ENCODE measurements around the gene SLC13A3. TPM values are rescaled to one million over a fixed set of nuclear protein-coding genes. Genes with fewer than 3 reads are reported as not detected.

Gene SLC13A3
- total RNA-seq, 1 experiment from 2014 or later: 0.39 TPM

DNA sequence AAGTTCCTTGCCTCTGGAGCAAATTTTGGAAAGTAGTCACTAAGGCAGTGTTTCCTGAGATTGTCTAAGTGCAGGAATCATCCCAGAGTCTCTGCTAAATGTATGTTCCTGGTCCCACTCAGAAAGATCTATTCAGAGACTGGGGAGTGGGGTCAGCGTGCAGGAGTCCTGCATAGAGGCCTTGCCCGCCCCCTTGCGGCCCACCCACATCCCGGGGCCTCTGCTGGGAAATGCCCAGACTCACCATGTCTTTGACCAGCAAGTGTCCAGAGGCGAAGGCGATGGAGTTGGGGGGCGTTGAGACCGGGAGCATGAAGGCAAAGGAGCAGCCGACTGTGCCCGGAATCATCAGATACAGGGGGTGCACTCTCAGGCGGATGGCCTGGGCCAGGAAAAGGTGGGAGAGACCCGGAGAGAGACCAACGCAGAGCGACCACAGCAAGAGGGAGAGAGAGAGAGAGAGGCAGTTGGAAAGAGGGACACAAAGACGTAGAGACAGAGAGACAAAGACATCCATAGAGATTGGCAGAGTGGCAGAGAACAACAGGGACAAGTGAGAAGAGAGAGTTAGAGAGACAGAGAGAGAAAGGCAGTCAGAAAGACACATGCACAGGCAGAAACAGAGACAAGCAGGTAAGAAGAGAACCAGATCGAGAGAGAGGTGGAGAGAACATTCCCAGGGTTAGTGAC lies 87.9 kb downstream of the SLC13A3 start:
- DNase-seq: no peak
- no peaks in the 10 kb centered on the region for H3K36me3 ChIP-seq (ENCODE audit: control insufficient read depth, insufficient read depth, low read length)
- BruUV-seq (replicated peaks): no TSS peak
- POLR2A ChIA-PET: no interaction called here
- TF ChIP-seq, protein P1, sequence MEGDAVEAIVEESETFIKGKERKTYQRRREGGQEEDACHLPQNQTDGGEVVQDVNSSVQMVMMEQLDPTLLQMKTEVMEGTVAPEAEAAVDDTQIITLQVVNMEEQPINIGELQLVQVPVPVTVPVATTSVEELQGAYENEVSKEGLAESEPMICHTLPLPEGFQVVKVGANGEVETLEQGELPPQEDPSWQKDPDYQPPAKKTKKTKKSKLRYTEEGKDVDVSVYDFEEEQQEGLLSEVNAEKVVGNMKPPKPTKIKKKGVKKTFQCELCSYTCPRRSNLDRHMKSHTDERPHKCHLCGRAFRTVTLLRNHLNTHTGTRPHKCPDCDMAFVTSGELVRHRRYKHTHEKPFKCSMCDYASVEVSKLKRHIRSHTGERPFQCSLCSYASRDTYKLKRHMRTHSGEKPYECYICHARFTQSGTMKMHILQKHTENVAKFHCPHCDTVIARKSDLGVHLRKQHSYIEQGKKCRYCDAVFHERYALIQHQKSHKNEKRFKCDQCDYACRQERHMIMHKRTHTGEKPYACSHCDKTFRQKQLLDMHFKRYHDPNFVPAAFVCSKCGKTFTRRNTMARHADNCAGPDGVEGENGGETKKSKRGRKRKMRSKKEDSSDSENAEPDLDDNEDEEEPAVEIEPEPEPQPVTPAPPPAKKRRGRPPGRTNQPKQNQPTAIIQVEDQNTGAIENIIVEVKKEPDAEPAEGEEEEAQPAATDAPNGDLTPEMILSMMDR (IDR thresholded peaks at IDR 0.05; ENCODE audit: insufficient read depth in 1 of 2, low read depth in 1 of 2, low read length in 1 of 2, severe bottlenecking in 1 of 2, unreplicated experiment in 1 of 2): peak in 1 of 2 experiments; percentile 11
- H3K9me3 ChIP-seq: no peaks in the 10 kb centered on the region
- no peak overlapping the region for H3K4me3 Mint-ChIP-seq (ENCODE audit: unreplicated experiment)
- H3K27ac Mint-ChIP-seq (ENCODE audit: unreplicated experiment): no peak overlapping the region
- intact Hi-C loops (cut with micrococcal nuclease; ENCODE audit: unreplicated experiment): no loop called here
- H3K27me3 ChIP-seq (replicated peaks; ENCODE audit: control insufficient read depth, insufficient read depth, low read length): no peaks in the 10 kb centered on the region
- H3K36me3 Mint-ChIP-seq (ENCODE audit: insufficient read depth, unreplicated experiment): no peaks in the 10 kb centered on the region
- H3K4me3 ChIP-seq (ENCODE audit: low read depth, low read length): no peak overlapping the region
- peaks cover 4% of the 10 kb centered on the region for H3K27me3 Mint-ChIP-seq (ENCODE audit: insufficient read depth, unreplicated experiment)
- CTCF ChIA-PET: interaction anchor here (0.8 to 1.4 kb wide), 4 partner anchors 10 to 70 kb away, joined by 3 to 6 read pairs (median 3); no protein-coding TSS in a partner anchor
- no peaks in the 10 kb centered on the region for H3K4me1 Mint-ChIP-seq (ENCODE audit: low read depth, unreplicated experiment)
- H3K4me1 ChIP-seq: no peaks in the 10 kb centered on the region
- no peaks in the 10 kb centered on the region for H3K9me3 Mint-ChIP-seq (ENCODE audit: unreplicated experiment)

GRCh38 chr20:46562373-46563169 lies 88.7 kb downstream of the SLC13A3 start:
- no peak overlapping the region for H3K4me3 Mint-ChIP-seq (ENCODE audit: unreplicated experiment)
- Histone ChIP-seq H3K27me3 (replicated peaks; ENCODE audit: control insufficient read depth, insufficient read depth, low read length) (no peaks in the 10 kb centered on the region), H3K4me3 (ENCODE audit: low read depth, low read length) (no peak overlapping the region), H3K4me1 (no peaks in the 10 kb centered on the region), H3K36me3 (ENCODE audit: control insufficient read depth, insufficient read depth, low read length) (no peaks in the 10 kb centered on the region), H3K9me3 (no peaks in the 10 kb centered on the region)
- TF ChIP-seq, protein P1 (IDR thresholded peaks at IDR 0.05; ENCODE audit: insufficient read depth in 1 of 2, low read depth in 1 of 2, low read length in 1 of 2, severe bottlenecking in 1 of 2, unreplicated experiment in 1 of 2): peak; percentile 91 to 99
- H3K27me3 Mint-ChIP-seq (ENCODE audit: insufficient read depth, unreplicated experiment): peaks cover 3% of the 10 kb centered on the region
- BruUV-seq (replicated peaks): no TSS peak
- no peaks in the 10 kb centered on the region for H3K9me3 Mint-ChIP-seq (ENCODE audit: unreplicated experiment)
- POLR2A ChIA-PET: no interaction called here
- intact Hi-C loops (cut with micrococcal nuclease; ENCODE audit: unreplicated experiment): no loop called here
- no peaks in the 10 kb centered on the region for H3K36me3 Mint-ChIP-seq (ENCODE audit: insufficient read depth, unreplicated experiment)
- no peaks in the 10 kb centered on the region for H3K4me1 Mint-ChIP-seq (ENCODE audit: low read depth, unreplicated experiment)
- CTCF ChIA-PET: interaction anchor here (0.7 to 1.4 kb wide), 6 partner anchors 11 to 127 kb away, joined by 3 to 6 read pairs (median 3); partner anchors contain the start of gene TP53RK
- no peak overlapping the region for H3K27ac Mint-ChIP-seq (ENCODE audit: unreplicated experiment)
- DNase-seq: peak; percentile 77 to 83

- POLR2A ChIA-PET: no interaction called here
- intact Hi-C loops (cut with micrococcal nuclease; ENCODE audit: unreplicated experiment): no loop called here
- TF ChIP-seq, protein P1 (IDR thresholded peaks at IDR 0.05; ENCODE audit: insufficient read depth in 1 of 2, low read depth in 1 of 2, low read length in 1 of 2, severe bottlenecking in 1 of 2, unreplicated experiment in 1 of 2): no peak
- BruUV-seq (replicated peaks): no TSS peak
- H3K4me3 Mint-ChIP-seq (ENCODE audit: unreplicated experiment): no peak overlapping the region
- no peaks in the 10 kb centered on the region for H3K9me3 Mint-ChIP-seq (ENCODE audit: unreplicated experiment)
- Histone ChIP-seq H3K36me3 (ENCODE audit: control insufficient read depth, insufficient read depth, low read length) (no peaks in the 10 kb centered on the region), H3K9me3 (no peaks in the 10 kb centered on the region), H3K27me3 (replicated peaks; ENCODE audit: control insufficient read depth, insufficient read depth, low read length) (no peaks in the 10 kb centered on the region), H3K4me1 (no peaks in the 10 kb centered on the region), H3K4me3 (ENCODE audit: low read depth, low read length) (no peak overlapping the region)
- H3K36me3 Mint-ChIP-seq (ENCODE audit: insufficient read depth, unreplicated experiment): no peaks in the 10 kb centered on the region
- no peaks in the 10 kb centered on the region for H3K4me1 Mint-ChIP-seq (ENCODE audit: low read depth, unreplicated experiment)
- H3K27me3 Mint-ChIP-seq (ENCODE audit: insufficient read depth, unreplicated experiment): peaks cover 2% of the 10 kb centered on the region
- no peak overlapping the region for H3K27ac Mint-ChIP-seq (ENCODE audit: unreplicated experiment)
- CTCF ChIA-PET: interaction anchor here (0.7 to 1.4 kb wide), 4 partner anchors 12 to 127 kb away, joined by 3 to 4 read pairs (median 3); partner anchors contain the start of gene TP53RK
- DNase-seq: no peak
Observed at GRCh38 chr20:46562009-46562372, 89.3 kb downstream of the SLC13A3 start.
